ENCODE results near the gene DGKG. TPM values are rescaled to one million over a fixed set of nuclear protein-coding genes. Genes with fewer than 3 reads are reported as not detected.

Gene DGKG
- total and polyA plus RNA-seq, 9 of the 15 experiments (the other 6 are each of a cell fraction or from before 2014, with no cell fraction given), result 0.01 to 0.36 (median 0.15) TPM

DNA sequence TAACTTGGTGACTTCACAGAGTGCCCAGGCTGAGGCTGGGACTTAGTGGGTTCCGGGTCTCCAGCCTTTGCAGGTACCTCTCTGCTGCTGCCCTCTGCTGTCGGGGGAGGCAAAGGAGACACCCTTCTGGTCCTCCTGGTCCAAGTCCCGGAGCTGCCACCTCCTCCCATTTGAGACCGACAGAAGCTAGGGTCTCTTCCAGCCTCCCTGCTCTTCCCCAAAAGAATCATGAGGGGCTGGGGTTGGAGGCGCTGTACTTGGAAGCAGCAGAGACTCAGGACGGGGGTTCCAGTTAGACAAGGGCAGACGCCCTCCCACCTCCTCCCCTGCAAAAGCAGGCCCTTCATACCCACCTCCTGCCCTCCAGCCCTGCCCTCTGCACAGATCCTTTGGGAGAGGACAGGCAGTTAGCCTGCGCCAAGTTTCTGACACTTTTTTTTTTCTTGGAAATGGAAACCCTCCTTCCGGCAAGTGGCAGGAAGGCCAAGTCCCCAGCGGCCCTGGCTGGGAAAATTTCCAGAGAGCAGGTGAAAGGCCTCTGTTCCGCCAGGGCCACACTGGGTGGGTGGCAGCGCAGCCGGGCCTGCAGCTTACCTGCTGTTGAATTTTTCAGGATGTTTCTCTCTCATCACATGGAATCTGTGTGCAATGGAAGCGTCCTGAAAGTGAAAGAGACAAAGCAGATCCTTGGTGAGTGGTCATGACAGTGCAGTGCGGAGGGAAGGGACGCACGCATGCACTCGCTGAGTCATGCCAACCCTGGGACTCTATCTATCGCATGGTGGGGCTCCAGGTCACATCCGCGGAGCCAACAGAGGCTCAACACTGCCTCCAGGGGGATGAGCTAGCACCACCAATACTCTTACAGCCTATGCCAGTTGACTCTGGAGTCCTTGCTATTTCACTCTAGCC is 119.9 kb downstream of the DGKG start (continued):
- TF ChIP-seq, protein P1, sequence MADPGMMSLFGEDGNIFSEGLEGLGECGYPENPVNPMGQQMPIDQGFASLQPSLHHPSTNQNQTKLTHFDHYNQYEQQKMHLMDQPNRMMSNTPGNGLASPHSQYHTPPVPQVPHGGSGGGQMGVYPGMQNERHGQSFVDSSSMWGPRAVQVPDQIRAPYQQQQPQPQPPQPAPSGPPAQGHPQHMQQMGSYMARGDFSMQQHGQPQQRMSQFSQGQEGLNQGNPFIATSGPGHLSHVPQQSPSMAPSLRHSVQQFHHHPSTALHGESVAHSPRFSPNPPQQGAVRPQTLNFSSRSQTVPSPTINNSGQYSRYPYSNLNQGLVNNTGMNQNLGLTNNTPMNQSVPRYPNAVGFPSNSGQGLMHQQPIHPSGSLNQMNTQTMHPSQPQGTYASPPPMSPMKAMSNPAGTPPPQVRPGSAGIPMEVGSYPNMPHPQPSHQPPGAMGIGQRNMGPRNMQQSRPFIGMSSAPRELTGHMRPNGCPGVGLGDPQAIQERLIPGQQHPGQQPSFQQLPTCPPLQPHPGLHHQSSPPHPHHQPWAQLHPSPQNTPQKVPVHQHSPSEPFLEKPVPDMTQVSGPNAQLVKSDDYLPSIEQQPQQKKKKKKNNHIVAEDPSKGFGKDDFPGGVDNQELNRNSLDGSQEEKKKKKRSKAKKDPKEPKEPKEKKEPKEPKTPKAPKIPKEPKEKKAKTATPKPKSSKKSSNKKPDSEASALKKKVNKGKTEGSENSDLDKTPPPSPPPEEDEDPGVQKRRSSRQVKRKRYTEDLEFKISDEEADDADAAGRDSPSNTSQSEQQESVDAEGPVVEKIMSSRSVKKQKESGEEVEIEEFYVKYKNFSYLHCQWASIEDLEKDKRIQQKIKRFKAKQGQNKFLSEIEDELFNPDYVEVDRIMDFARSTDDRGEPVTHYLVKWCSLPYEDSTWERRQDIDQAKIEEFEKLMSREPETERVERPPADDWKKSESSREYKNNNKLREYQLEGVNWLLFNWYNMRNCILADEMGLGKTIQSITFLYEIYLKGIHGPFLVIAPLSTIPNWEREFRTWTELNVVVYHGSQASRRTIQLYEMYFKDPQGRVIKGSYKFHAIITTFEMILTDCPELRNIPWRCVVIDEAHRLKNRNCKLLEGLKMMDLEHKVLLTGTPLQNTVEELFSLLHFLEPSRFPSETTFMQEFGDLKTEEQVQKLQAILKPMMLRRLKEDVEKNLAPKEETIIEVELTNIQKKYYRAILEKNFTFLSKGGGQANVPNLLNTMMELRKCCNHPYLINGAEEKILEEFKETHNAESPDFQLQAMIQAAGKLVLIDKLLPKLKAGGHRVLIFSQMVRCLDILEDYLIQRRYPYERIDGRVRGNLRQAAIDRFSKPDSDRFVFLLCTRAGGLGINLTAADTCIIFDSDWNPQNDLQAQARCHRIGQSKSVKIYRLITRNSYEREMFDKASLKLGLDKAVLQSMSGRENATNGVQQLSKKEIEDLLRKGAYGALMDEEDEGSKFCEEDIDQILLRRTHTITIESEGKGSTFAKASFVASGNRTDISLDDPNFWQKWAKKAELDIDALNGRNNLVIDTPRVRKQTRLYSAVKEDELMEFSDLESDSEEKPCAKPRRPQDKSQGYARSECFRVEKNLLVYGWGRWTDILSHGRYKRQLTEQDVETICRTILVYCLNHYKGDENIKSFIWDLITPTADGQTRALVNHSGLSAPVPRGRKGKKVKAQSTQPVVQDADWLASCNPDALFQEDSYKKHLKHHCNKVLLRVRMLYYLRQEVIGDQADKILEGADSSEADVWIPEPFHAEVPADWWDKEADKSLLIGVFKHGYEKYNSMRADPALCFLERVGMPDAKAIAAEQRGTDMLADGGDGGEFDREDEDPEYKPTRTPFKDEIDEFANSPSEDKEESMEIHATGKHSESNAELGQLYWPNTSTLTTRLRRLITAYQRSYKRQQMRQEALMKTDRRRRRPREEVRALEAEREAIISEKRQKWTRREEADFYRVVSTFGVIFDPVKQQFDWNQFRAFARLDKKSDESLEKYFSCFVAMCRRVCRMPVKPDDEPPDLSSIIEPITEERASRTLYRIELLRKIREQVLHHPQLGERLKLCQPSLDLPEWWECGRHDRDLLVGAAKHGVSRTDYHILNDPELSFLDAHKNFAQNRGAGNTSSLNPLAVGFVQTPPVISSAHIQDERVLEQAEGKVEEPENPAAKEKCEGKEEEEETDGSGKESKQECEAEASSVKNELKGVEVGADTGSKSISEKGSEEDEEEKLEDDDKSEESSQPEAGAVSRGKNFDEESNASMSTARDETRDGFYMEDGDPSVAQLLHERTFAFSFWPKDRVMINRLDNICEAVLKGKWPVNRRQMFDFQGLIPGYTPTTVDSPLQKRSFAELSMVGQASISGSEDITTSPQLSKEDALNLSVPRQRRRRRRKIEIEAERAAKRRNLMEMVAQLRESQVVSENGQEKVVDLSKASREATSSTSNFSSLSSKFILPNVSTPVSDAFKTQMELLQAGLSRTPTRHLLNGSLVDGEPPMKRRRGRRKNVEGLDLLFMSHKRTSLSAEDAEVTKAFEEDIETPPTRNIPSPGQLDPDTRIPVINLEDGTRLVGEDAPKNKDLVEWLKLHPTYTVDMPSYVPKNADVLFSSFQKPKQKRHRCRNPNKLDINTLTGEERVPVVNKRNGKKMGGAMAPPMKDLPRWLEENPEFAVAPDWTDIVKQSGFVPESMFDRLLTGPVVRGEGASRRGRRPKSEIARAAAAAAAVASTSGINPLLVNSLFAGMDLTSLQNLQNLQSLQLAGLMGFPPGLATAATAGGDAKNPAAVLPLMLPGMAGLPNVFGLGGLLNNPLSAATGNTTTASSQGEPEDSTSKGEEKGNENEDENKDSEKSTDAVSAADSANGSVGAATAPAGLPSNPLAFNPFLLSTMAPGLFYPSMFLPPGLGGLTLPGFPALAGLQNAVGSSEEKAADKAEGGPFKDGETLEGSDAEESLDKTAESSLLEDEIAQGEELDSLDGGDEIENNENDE (IDR thresholded peaks at IDR 0.05; ENCODE audit: low read depth, low read length), result no peak
- TF ChIP-seq GTF2E2 (tag; IDR thresholded peaks at IDR 0.05) (no peak), ZBED1 (IDR thresholded peaks at IDR 0.05) (no peak), ETS2 (tag; IDR thresholded peaks at IDR 0.05; ENCODE audit: borderline replicate concordance, poor library complexity, severe bottlenecking) (no peak), ARNT (IDR thresholded peaks at IDR 0.05) (no peak), CREM (IDR thresholded peaks at IDR 0.05; ENCODE audit: low read depth) (peak; percentile 57), FOXK2 (conservative IDR thresholded peaks at IDR 0.05 in 1 of 2, IDR thresholded peaks at IDR 0.05 in 1 of 2; ENCODE audit: low read depth in 2 of 2) (peak in 1 of 2 experiments; percentile 62; a peak in 1 of 4 replicates)
- TF ChIP-seq, protein P2, sequence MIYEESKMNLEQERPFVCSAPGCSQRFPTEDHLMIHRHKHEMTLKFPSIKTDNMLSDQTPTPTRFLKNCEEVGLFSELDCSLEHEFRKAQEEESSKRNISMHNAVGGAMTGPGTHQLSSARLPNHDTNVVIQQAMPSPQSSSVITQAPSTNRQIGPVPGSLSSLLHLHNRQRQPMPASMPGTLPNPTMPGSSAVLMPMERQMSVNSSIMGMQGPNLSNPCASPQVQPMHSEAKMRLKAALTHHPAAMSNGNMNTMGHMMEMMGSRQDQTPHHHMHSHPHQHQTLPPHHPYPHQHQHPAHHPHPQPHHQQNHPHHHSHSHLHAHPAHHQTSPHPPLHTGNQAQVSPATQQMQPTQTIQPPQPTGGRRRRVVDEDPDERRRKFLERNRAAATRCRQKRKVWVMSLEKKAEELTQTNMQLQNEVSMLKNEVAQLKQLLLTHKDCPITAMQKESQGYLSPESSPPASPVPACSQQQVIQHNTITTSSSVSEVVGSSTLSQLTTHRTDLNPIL (CRISPR knock-in tag; IDR thresholded peaks at IDR 0.05), result no peak
- TF ChIP-seq, protein P3, sequence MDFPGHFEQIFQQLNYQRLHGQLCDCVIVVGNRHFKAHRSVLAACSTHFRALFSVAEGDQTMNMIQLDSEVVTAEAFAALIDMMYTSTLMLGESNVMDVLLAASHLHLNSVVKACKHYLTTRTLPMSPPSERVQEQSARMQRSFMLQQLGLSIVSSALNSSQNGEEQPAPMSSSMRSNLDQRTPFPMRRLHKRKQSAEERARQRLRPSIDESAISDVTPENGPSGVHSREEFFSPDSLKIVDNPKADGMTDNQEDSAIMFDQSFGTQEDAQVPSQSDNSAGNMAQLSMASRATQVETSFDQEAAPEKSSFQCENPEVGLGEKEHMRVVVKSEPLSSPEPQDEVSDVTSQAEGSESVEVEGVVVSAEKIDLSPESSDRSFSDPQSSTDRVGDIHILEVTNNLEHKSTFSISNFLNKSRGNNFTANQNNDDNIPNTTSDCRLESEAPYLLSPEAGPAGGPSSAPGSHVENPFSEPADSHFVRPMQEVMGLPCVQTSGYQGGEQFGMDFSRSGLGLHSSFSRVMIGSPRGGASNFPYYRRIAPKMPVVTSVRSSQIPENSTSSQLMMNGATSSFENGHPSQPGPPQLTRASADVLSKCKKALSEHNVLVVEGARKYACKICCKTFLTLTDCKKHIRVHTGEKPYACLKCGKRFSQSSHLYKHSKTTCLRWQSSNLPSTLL (IDR thresholded peaks at IDR 0.05), result no peak
- TF ChIP-seq, protein P4, sequence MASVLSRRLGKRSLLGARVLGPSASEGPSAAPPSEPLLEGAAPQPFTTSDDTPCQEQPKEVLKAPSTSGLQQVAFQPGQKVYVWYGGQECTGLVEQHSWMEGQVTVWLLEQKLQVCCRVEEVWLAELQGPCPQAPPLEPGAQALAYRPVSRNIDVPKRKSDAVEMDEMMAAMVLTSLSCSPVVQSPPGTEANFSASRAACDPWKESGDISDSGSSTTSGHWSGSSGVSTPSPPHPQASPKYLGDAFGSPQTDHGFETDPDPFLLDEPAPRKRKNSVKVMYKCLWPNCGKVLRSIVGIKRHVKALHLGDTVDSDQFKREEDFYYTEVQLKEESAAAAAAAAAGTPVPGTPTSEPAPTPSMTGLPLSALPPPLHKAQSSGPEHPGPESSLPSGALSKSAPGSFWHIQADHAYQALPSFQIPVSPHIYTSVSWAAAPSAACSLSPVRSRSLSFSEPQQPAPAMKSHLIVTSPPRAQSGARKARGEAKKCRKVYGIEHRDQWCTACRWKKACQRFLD (CRISPR knock-in tag; IDR thresholded peaks at IDR 0.05), result no peak
